ENCODE data around the gene RAPGEF5.
"Not testable (repeated sequence)": the region's sequence is repeated elsewhere in the genome, so short reads cannot be mapped to it uniquely, and the experiment has no call there.

Gene RAPGEF5

DNA sequence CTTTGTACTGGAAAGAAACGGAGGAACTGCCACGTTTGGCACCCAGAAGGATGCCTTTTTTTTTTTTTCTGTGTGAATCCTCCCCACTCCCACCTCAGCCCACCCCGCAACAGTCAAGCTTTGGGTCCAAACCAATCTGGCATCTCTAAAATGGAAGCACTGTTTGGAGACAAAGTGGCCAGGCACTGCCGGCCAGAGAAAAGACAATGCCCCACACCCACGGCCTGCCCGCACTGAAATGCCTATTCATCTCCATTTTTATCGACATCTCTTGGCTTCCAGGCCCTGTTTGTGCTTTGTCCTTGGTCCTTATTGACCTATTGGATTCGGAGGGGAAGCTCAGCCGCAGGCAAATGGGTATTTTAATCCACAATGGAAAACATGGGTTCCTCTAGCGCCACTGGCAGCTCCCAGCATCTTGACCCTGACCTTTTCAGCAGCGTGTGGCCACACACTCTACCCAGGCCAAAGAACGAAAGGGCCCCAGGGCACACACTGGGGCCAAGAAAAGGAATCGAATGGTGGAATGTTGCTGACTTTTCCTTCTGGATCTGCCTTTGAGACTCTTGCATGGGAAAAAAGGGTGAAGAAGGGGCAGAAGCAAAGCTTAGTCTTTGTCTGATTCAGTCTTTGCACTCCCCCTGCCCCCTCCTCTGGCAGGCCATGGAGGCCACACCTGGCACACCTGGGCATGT lies 248.7 kb downstream of the RAPGEF5 start:
- TF ChIP-seq, protein P1, sequence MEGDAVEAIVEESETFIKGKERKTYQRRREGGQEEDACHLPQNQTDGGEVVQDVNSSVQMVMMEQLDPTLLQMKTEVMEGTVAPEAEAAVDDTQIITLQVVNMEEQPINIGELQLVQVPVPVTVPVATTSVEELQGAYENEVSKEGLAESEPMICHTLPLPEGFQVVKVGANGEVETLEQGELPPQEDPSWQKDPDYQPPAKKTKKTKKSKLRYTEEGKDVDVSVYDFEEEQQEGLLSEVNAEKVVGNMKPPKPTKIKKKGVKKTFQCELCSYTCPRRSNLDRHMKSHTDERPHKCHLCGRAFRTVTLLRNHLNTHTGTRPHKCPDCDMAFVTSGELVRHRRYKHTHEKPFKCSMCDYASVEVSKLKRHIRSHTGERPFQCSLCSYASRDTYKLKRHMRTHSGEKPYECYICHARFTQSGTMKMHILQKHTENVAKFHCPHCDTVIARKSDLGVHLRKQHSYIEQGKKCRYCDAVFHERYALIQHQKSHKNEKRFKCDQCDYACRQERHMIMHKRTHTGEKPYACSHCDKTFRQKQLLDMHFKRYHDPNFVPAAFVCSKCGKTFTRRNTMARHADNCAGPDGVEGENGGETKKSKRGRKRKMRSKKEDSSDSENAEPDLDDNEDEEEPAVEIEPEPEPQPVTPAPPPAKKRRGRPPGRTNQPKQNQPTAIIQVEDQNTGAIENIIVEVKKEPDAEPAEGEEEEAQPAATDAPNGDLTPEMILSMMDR (conservative IDR thresholded peaks at IDR 0.05; ENCODE audit: control insufficient read depth, insufficient read depth, low read depth, low read length): no peak
- DNase-seq (ENCODE audit: low read depth): no peak
- no peak overlapping the region for H3K4me3 ChIP-seq (ENCODE audit: control insufficient read depth, low read depth, low read length)

DNA sequence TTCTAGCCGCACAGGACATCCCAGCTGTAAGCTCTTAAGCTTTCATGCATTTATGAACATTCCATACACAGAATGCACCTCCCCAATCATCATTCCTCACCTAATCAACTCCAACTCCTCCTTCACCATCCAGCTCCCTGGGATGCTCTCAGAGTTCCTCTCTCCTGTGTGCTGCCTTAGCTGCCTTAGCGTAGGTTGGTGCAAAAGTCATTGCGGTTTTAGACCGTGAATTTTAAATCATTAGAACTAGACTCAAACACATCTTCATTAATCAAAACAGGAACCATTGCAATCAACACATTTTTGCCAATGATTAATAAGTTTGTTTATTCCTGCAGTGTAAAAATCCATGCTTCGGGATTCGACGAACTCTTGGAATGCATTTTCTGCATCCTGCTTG lies 251.4 kb downstream of the RAPGEF5 start:
- no peak overlapping the region for H3K4me3 ChIP-seq (ENCODE audit: control insufficient read depth, low read depth, low read length)
- TF ChIP-seq, protein P1 (conservative IDR thresholded peaks at IDR 0.05; ENCODE audit: control insufficient read depth, insufficient read depth, low read depth, low read length): no peak
- DNase-seq (ENCODE audit: low read depth): no peak

DNA sequence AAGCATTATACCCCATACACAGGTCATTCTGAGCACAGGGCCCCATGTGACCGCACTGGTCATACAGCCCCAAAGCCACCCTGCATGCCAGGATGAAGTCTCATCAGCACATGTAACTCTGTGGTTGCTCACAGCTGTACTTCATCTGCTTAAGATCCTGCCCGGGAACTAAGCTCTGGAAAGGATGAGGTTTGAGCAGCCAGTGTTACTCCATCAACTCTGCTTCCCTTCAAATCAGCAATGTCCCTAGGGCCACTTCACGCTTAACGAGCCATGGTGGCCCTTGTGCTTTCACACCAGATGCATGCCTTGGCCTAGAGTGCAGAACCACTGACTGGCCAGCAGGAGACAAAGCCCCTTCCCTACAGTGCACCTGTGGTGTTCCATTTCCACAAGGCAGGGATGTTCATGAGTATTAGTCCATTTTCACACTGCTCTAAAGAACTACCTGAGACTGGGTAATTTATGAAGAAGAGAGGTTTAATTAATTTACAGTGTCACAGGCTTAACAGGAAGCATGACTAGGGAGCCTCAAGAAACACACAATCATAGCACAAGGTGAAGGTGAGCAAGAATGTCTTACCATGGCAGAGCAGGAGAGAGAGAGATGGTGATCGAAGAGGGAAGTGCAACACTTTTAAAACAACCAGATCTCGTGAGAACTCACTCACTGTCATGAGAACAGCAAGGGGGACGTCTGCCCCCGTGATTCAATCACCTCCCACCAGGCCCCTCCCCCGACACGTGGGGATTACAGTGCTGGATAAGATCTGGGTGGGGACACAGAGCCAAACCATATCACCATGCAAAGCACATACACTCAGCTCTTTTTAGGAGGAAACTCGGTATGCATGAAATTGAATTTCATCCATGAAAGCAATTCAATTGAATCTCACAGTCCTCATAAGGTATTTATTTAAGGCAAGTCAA lies 262.3 kb downstream of the RAPGEF5 start:
- TF ChIP-seq, protein P1 (conservative IDR thresholded peaks at IDR 0.05; ENCODE audit: control insufficient read depth, insufficient read depth, low read depth, low read length): no peak
- DNase-seq (ENCODE audit: low read depth): peak; percentile 31
- H3K4me3 ChIP-seq (ENCODE audit: control insufficient read depth, low read depth, low read length): no peak overlapping the region

DNA sequence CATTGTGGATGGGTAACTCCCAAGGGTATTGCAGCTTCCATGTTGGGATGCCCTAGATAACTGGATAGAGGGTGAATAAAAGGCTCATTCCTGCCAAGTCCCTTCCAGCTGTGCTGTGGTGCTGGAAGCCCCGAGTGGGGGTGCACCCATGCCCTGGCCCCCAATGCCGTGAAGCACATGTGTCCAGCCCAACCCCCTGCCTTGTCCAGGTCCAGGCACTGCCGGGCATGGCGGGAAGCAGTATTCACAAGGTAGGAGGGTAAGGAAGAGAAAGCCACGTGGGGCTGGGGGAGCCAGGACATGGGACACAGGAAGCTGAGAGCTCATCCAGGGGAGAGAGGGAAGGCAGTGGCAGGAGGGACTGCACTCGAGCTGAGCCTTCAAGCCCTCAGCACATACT lies 263.0 kb downstream of the RAPGEF5 start:
- TF ChIP-seq, protein P1 (conservative IDR thresholded peaks at IDR 0.05; ENCODE audit: control insufficient read depth, insufficient read depth, low read depth, low read length): no peak
- no peak overlapping the region for H3K4me3 ChIP-seq (ENCODE audit: control insufficient read depth, low read depth, low read length)
- no peak for DNase-seq (ENCODE audit: low read depth)

DNA sequence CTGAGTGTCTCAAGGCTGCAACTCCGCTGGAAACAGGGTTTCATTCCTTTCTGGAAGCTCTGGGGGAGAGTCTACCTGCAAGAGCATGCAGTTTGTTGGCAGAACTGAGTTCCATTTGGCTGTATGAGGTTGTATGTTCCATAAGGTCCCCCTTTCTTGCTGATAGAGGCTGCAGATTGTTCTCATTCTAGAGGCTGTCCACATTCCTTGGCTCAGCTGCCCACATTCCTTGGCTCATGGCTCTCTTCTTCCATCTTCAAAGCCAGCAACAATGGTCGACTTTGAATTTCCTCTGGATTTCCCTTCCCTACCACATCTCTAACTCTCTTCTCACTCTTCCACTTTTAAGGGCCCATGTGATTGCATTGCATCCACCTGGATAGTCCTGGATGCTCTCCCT lies 264.0 kb downstream of the RAPGEF5 start:
- H3K4me3 ChIP-seq (ENCODE audit: control insufficient read depth, low read depth, low read length): no peak overlapping the region
- no peak for DNase-seq (ENCODE audit: low read depth)
- TF ChIP-seq, protein P1 (conservative IDR thresholded peaks at IDR 0.05; ENCODE audit: control insufficient read depth, insufficient read depth, low read depth, low read length): no peak

DNA sequence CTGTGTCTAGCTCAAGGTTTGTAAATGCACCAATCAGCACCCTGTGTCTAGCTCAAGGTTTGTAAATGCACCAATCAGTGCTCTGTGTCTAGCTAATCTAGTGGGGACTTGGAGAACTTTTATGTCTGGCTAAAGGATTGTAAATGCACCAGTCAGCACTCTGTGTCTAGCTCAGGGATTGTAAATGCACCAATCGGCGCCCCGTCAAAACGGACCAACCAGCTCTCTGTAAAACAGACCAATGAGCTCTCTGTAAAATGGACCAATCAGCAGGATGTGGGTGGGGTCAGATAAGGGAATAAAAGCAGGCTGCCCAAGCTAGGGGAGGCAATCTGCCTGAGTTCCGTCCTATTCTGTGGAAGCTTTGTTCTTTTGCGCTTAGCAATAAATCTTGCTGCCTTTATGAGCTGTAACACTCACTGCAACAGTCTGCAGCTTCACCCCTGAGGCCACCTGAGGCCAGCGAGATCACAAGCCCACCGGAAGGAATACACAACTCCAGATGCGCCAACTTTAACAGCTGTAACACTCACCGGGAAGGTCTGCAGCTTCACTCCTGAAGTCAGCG lies 265.9 kb downstream of the RAPGEF5 start:
- not testable (repeated sequence) for DNase-seq (ENCODE audit: low read depth); H3K4me3 ChIP-seq (ENCODE audit: control insufficient read depth, low read depth, low read length)

DNA sequence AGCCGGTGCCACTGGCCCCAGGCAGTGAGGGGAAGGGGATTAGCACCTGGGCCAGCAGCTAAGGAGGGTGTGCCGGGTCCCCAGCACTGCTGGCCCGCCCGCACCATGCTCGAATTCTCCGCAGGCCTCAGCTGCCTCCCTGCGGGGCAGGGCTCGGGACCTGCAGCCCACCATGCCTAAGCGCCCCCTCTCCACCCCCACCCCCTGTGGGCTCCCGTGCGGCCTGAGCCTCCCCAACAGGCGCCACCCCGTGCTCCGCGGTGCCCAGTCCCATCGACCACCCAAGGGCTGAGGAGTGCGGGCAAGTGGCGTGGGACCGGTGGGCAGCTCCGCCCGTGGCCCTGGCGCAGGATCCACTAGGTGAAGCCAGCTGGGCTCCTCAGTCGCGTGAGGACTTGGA lies 266.4 kb downstream of the RAPGEF5 start:
- DNase-seq (ENCODE audit: low read depth): no peak
- TF ChIP-seq, protein P1 (conservative IDR thresholded peaks at IDR 0.05; ENCODE audit: control insufficient read depth, insufficient read depth, low read depth, low read length): no peak
- H3K4me3 ChIP-seq (ENCODE audit: control insufficient read depth, low read depth, low read length): no peak overlapping the region
